GM19452 (cell line): ENCODE data around the gene BMP8B.
A peak's percentile ranks its signal among the peaks of the same experiment; 100 is the strongest.
"Not testable (repeated sequence)": the region's sequence is repeated elsewhere in the genome, so short reads cannot be mapped to it uniquely, and the experiment has no call there.

ENCODE experiments used
- ATAC-seq: cut with Tn5 transposase; IDR thresholded peaks from one replicate; pipeline ENCODE4 v1.9.1; 2021; ENCODE audit not compliant: unreplicated experiment

The BMP8B gene

DNA sequence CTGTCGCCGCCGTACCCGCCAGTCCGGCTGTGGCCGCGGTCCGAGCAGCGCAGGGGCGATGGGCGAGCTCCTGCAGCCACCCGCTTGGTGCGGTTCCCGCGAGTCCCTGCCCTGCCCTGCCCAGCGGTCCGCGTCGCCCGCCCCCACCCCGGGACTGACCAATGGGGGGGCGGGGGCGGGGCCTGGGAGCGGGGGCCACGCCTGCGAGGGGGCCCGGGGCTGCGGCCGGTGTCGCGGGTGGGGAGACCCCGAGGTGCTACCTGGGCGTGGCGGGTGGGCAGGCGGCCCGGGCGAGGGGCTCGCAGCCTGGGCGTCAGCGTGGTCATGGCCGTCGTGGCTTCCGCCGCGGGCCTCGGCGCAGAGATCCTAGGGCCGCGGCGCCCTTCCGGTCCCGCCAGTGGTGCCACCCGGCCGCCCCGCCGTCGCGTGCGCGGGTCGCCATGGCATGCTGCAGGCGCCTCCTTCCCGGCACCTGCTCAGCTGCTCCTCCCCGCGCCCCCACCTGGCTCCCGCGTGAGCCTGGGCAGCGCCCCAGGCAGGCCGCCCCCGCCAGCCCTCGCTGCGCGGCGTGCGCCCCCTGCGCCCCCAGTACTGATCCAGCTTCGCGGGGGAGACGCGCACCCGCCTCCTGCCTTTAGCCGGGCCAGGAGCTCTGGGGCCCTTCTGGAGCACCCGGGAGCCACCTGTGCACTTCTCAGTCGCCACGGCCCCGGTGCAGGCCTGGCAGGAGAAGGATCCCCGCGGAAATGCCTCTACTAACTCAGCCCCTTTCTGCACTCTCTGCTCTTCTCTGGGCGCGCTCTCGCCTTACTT is at the start of gene BMP8B:
BMP8B (minus strand) TSS at position 108 of the 813 bp plus-strand sequence. CDS start 380 bp downstream, outside the sequence.
- no peak for ATAC-seq

DNA sequence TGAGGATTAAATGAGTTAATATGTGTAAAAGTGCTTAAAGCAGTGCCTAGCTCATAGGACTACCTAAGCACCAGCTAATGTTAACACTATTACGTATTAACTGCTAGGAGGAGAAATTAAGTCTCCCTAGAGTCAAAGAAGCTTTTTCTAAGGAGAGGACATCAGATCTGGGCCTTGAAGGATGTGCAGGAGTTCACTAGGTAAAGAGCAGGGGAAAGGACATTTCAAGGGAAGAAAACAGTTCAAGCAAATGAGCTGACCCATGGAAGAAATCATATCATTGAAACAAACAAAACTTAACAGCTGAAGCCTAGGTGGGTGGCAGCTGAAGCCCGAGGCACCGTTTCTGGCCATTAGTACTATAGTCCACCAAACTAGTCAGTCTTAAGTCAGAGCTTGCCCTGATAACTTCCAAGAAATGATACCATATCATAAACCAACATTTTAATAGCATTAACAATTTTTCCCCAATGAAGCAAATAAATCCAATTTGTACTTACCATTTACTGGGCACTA is 48.0 kb upstream of the BMP8B start:
- ATAC-seq: no peak

DNA sequence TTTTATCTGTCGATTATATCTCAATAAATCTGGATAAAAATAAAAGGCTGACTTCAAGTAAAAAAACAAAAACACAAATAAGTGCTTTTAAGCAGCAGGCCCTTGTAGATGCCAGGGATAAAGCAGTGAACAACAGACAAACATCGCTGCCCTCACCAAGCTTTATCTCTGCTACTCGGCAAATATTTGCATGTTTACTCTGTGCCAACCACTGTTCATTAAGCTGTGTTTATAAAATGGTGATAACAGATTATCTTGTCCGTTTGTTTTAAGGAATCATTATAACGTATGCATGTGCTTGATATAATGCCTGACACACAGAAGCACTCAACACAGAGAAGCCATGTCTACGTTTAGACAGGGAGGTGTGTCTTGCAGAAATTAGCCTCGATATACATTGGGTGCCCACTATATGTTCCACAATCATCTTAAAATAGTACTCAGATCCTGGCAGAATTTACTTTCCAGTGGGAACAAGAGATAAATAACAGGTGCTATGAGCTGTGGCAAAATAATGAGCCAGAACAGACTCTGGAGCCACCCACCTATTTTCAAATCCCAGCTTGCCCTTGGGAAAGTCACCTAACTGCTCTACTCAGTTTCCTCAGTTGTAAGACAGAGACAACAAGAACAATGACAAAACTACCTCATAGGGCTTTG is 47.4 kb upstream of the BMP8B start:
- no peak for ATAC-seq

DNA sequence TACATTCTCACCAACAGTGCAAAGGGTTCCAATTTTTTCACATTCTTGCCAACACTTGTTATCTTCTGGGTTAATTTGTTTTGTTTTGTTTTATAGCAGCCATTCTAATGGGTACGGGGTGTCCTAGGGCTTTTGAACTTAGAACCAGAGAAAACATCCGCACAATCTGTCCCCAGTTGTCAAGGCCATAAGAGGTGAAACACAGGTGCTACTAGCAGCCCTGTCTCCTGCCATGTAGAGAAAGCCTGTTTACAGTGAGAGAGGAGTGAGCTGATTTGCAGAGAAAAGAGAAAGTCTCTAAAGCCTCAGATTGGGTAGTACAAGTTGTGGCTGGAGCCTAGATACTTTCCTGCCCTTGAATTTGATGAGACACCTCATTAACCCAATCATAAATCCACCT is 46.4 kb upstream of the BMP8B start:
- no peak for ATAC-seq

DNA sequence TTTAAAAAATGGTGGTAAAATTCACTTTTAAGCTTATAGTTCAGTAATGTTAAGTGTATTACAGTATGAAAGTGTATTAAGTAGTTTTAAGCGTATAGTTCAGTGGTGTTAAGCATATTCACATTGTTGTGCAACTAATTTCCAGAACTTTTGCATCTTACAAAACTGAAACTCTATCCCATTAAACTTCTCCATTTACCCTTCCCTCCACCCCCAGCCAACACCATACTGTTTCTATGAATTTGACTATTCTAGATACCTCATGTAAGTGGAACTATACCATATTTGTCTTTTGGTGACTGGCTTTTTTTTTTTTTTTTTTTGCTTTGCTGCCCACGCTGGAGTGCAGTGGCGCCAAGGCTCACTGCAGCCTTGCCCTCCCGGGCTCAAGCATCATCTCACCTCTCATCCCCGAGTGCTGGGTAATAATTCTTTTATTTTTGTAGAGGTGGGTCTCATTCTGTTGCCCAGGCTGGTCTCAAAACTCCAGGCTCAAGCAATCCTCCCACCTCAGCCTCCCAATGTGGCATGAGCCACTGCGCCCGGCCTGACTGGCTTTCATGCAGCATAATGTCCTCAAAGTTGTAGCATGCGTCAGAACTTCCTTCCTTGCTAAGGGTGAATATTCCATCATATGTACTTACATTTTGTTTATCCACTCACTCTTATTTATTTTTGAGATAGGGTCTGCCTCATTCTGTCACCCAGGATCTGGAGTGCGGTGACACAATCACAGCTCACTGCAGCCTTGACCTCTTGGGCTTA is 45.1 kb upstream of the BMP8B start:
- no peak for ATAC-seq

DNA sequence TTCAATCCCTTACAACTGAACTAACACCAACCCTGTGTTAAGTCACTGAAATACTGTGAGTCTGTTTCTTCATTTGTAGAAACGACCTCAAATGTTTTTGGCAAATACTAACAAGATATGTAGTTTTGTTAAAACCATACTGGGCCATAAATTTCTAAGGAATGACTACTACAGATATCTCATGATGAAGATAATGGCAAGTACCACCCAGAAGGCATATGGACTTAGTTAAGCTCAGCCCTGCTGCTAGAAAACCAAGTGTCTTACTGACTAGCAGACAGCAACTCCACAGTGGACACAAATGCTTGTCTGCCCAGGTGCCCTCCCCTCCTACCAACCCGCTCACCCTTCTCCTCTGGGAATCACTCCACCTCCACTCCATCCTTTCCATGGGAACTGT is 44.5 kb upstream of the BMP8B start:
- ATAC-seq: no peak

GRCh38 chr1:39832294-39832693 is 43.6 kb upstream of the BMP8B start:
- no peak for ATAC-seq

DNA sequence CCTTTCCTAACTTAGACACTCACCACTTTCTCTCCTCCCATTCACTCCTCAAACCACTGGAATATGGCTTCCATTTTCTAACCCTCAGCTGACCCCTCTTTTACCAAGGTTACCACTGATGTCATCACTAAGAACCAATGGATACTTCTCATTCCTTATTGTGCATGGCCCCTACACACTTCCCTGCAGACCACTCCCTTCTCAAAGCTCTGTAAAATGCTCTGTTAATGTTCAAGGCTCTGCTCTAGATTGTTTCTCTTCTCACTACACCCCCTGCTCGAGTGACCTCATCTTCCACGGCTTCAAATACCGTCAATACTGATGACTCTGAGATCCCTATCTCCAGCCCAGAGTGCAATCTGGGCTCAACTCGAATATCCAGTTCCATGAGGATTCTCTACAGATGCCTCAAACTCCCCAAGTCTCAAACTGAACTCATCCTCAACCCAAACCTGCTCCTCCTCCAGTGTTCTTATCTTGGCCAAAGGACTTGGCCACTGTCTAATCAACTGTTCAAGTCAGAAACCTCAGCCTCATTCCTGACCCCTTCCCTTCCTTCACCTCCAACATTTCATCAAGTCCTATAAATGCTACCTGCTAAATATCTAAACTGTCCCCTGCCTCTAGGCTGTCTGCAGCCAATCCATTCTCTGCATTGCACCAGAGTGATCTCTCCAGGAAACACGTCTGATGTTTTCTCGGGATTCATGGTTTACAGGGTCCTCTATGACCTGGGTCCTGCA is 41.3 kb upstream of the BMP8B start:
- ATAC-seq: no peak

DNA sequence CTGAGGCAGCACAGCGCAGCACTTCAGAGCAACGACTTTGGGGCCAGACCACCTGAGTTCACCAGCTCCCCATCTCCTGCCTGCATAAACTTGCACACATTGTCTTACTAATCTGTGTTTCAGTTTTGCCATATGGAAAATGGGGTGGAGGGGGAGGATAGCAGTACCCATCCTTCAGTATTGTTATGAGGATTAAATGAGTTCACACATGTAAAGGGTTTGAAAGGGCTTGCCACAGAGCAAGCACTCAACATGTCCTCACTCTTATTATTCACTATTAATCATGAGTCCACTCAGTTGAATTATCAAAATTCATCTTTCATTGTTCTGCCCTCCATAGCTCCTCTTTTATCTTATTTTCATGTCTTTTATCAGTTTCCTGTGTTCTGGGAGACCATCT is 40.1 kb upstream of the BMP8B start:
- ATAC-seq: no peak

- not testable (repeated sequence) for ATAC-seq
Measured at GRCh38 chr1:39828255-39828654, 39.6 kb upstream of the BMP8B start.

- no peak for ATAC-seq
Measured at GRCh38 chr1:39827201-39827600, 38.5 kb upstream of the BMP8B start.

GRCh38 chr1:39826583-39826982 is 37.9 kb upstream of the BMP8B start:
- ATAC-seq: no peak

- no peak for ATAC-seq
Measured at GRCh38 chr1:39825432-39825941, 36.8 kb upstream of the BMP8B start.

DNA sequence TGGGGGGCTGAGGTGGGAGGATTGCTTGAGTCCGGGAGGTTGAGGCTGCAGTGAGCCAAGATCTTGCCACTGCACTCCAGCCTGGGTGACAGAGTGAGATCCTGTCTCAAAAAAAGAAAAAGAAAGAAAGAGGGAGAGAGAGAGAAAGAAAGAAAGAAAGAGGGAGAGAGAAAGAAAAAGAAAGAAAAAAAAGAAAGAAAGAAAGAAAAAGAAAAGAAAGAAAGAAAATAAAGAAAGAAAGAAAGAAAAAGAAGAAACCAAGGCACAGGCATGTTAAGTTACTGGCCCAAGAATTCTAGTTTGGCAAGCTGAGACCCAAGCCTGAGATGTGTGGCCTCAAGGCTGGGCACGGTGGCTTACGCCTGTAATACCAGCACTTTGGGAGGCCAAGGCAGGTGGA is 34.8 kb upstream of the BMP8B start:
- ATAC-seq: not testable (repeated sequence)

DNA sequence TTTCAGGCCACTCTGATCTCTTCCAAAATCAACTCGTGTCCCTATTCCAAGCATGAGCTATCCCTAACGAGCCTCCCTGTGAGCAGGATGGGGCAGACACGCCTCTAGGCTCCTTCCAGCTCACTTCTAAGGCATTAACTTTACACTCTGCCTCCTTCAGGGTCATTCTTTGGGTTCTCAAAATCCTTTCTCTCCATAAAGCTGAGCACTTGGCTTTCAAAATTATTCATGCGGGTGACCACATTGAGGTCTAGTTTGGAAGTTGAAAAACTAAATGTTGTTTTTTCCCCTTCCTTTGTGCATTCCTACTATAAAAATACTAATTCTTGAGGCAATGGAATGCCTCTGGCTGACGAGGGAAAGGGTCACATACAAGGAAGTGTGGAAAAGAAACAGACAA is 33.5 kb upstream of the BMP8B start:
- no peak for ATAC-seq

DNA sequence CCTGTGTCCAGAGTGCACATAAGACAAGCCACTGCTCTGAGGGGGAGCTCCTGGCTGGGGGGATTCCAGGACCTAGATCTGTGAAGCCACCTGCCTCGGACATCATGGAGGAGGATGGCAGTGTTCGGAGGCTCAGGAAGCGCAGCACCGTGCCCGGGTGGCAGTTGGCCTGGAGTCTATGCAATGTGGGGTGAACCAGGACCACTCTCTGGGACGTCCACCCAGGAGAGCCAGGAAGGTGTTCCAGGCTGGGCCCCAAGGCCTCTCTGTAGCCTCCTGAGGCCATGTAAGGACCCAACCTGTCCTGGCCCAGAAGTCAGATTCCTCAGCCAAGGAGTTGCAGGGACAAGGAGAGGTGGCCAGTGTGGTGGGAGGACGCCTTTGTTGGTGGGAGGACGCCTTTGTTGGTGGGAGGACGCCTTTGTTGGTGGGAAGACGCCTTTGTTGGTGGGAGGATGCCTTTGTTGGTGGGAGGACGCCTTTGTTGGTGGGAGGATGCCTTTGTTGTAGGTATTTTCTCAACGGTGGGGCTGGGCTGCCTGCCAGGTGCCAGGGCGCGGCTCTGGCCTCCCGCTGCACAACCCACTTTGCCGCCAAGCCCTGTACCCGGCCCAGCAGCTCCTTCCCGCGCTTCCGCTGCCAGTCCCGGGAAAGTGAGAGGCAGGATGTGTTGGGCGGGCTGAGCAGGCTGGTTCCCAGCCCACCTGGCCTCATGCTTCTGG is 30.6 kb upstream of the BMP8B start:
- ATAC-seq: no peak

DNA sequence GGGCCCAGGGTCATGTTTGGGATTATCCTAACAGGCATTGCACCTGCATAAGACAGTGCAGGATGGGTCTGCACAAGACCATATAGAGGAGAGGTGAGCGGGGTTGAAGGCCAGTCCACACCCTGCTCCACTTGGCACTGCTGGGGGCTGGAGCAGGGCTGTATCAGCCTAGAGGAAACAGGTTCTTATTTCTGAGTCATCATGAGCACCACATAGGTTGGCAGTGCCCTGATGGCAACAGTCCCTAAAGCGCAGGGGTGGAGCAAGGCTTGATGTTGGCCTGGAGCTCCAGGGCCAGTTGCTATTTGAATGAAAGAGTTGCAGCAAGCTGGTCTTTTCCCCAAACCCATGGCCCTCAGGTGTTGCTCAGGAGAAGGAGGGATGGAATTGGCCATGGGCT is 29.8 kb upstream of the BMP8B start:
- ATAC-seq: no peak

- ATAC-seq: peak; percentile 86
Measured at GRCh38 chr1:39817091-39817932, 28.6 kb upstream of the BMP8B start.
